CD14-positive monocyte (primary cell): Measurements from ENCODE around the gene MYO7A. TPM values are rescaled to one million over a fixed set of nuclear protein-coding genes. Genes with fewer than 3 reads are reported as not detected.

ENCODE experiments used
- DNase-seq, 3 donors: peaks; one replicate each; pipeline ENCODE4 v3.0.0-alpha.2; 2011 to 2022
- H2AFZ ChIP-seq: 2 replicates; pipeline ENCODE4 v1.6.0; 2012; ENCODE audit warnings: mild to moderate bottlenecking, low read depth, low read length, inconsistent platforms; ENCODE audit not compliant: insufficient read depth, poor library complexity, severe bottlenecking
- H3K27ac ChIP-seq, 2 donors: 1 replicate in 1 of 2; 2 replicates in 1 of 2; pipeline ENCODE4 v1.5.1; 2012 to 2013; ENCODE audit warnings: low read length in 2 of 2, control low read depth in 1 of 2, inconsistent platforms in 1 of 2, low read depth in 1 of 2, mild to moderate bottlenecking in 1 of 2
- H3K27me3 ChIP-seq, 2 donors: one replicate each; pipeline versions ENCODE4 v1.6.0 to v1.6.1; 2011 to 2013; ENCODE audit warnings: low read length in 2 of 2; ENCODE audit not compliant: control insufficient read depth in 2 of 2, insufficient read depth in 2 of 2
- H3K36me3 ChIP-seq, 2 donors: replicated peaks in 1 of 2; 1 replicate in 1 of 2; 2 replicates in 1 of 2; pipeline versions ENCODE4 v1.5.1 to v1.6.1; 2012 to 2013; ENCODE audit warnings: low read length in 2 of 2, control low read depth in 1 of 2, inconsistent platforms in 1 of 2, mild to moderate bottlenecking in 1 of 2; ENCODE audit not compliant: insufficient read depth in 2 of 2, control insufficient read depth in 1 of 2
- H3K4me1 ChIP-seq, 2 donors: 1 replicate in 1 of 2; 2 replicates in 1 of 2; pipeline versions ENCODE4 v1.5.1 to v1.6.1; 2012 to 2013; ENCODE audit warnings: low read length in 2 of 2, control low read depth in 1 of 2, inconsistent platforms in 1 of 2, mild to moderate bottlenecking in 1 of 2, moderate library complexity in 1 of 2; ENCODE audit not compliant: insufficient read depth in 2 of 2, control insufficient read depth in 1 of 2
- H3K4me2 ChIP-seq: replicated peaks from 2 replicates; pipeline ENCODE3; 2012; ENCODE audit warnings: low read length, moderate library complexity, mild to moderate bottlenecking; ENCODE audit not compliant: poor library complexity, severe bottlenecking; ENCODE audit errors: extremely low read depth
- H3K4me3 ChIP-seq, 3 experiments: fragments of 200-600 bp in 1 of 3; sonication (generic) in 1 of 3; replicated peaks in 1 of 3; 1 replicate in 2 of 3; 2 replicates in 1 of 3; pipeline ENCODE4 v1.5.1; 2011 to 2013; ENCODE audit warnings: low read length in 3 of 3, mild to moderate bottlenecking in 3 of 3, control low read depth in 2 of 3, low read depth in 2 of 3, inconsistent platforms in 1 of 3, moderate library complexity in 1 of 3
- H3K79me2 ChIP-seq: 2 replicates; pipeline ENCODE4 v1.6.0; 2012; ENCODE audit warnings: mild to moderate bottlenecking, control low read depth, inconsistent platforms, low read length, moderate library complexity; ENCODE audit not compliant: insufficient read depth
- H3K9ac ChIP-seq: 2 replicates; pipeline ENCODE4 v1.6.0; 2017; ENCODE audit warnings: low read length, mild to moderate bottlenecking; ENCODE audit not compliant: insufficient read depth, poor library complexity, severe bottlenecking
- H3K9me3 ChIP-seq, 2 donors: replicated peaks in 1 of 2; 1 replicate in 1 of 2; 2 replicates in 1 of 2; pipeline versions ENCODE4 v1.5.1 to v1.6.1; 2012 to 2013; ENCODE audit warnings: low read length in 2 of 2, control low read depth in 1 of 2; ENCODE audit not compliant: control insufficient read depth in 1 of 2, insufficient read depth in 1 of 2
- H4K20me1 ChIP-seq: 2 replicates; pipeline ENCODE4 v1.6.0; 2012; ENCODE audit warnings: mild to moderate bottlenecking, low read length, control low read depth, moderate library complexity; ENCODE audit not compliant: insufficient read depth
- H3K27ac Mint-ChIP-seq, 7 donors: one replicate each; pipeline ENCODE4 v1.8.0; 2020; ENCODE audit warnings: mild to moderate bottlenecking in 7 of 7, mixed read lengths in 7 of 7, moderate library complexity in 6 of 7, inconsistent platforms in 2 of 7
- H3K27me3 Mint-ChIP-seq, 3 donors: one replicate each; pipeline ENCODE4 v1.8.0; 2021 to 2022; ENCODE audit warnings: low read depth in 3 of 3, mild to moderate bottlenecking in 3 of 3, mixed read lengths in 3 of 3, moderate library complexity in 3 of 3, inconsistent platforms in 1 of 3
- H3K36me3 Mint-ChIP-seq, 2 donors: one replicate each; pipeline ENCODE4 v1.8.0; 2020; ENCODE audit warnings: mixed read lengths in 2 of 2, inconsistent platforms in 1 of 2, mild to moderate bottlenecking in 1 of 2
- H3K4me1 Mint-ChIP-seq: one replicate; pipeline ENCODE4 v1.8.0; 2020; ENCODE audit warnings: mild to moderate bottlenecking, mixed read lengths
- H3K4me3 Mint-ChIP-seq, 2 donors: one replicate each; pipeline ENCODE4 v1.8.0; 2020; ENCODE audit warnings: mild to moderate bottlenecking in 2 of 2, mixed read lengths in 2 of 2, moderate library complexity in 1 of 2
- H3K9me3 Mint-ChIP-seq, 7 donors: one replicate each; pipeline ENCODE4 v1.8.0; 2020 to 2022; ENCODE audit warnings: mixed read lengths in 7 of 7, mild to moderate bottlenecking in 6 of 7, moderate library complexity in 6 of 7, inconsistent platforms in 2 of 7
- CTCF ChIP-seq: fragments of 200-600 bp; IDR thresholded peaks from one replicate; pipeline ENCODE4 v1.8.0; 2022; ENCODE audit warnings: antibody characterized with exemption, mild to moderate bottlenecking
- WGBS: methylation state at CpG from one replicate; pipeline ENCODE4 v1.1.5; 2013; ENCODE audit warnings: missing lambda C conversion rate; ENCODE audit not compliant: insufficient coverage; 5-methylcytosine and 5-hydroxymethylcytosine counted together
- intact Hi-C, 2 donors: fragments of 100-400 bp; cut with micrococcal nuclease; formaldehyde crosslinking; loops; one replicate each; pipeline versions ENCODE4 v1.15.0 to v1.15.1; 2023
- polyA plus RNA-seq, 3 donors: library from polyadenylated mRNA; depleted of rRNA in 1 of 3; unstranded in 2 of 3; stranded (reverse) in 1 of 3; fragments of 300-500 nt in 2 of 3; fragments of >200 nt in 1 of 3; fragmentation: Illumina TruSeq in 2 of 3; gene quantifications; 1 replicate in 2 of 3; 2 replicates in 1 of 3; pipeline ENCODE4 v1.2.3, GENCODE V29; 2012 to 2021

The MYO7A gene
- polyA plus RNA-seq, 3 donors, result 3.5 to 7.8 (median 3.6) TPM

GRCh38 chr11:77159219-77159936 is 31.3 kb downstream of the MYO7A start:
- H3K9ac ChIP-seq, result no peak overlapping the region
- Mint-ChIP-seq H3K36me3 (no peaks in the 10 kb centered on the region), H3K9me3 (peaks cover 0 to 3% (median 0%) of the 10 kb centered on the region in 7 donors), H3K27ac (no peak overlapping the region), H3K4me1 (no peaks in the 10 kb centered on the region), H3K4me3 (no peak overlapping the region), H3K27me3 (peaks cover 2 to 5% (median 2%) of the 10 kb centered on the region in 3 donors)
- intact Hi-C loops, result no loop called here
- no peak overlapping the region for H3K27ac ChIP-seq
- 38% methylated on average over 1 of the region's 4 CpGs for WGBS
- no peaks in the 10 kb centered on the region for H3K9me3 ChIP-seq
- H3K4me3 ChIP-seq, result no peak overlapping the region
- no peaks in the 10 kb centered on the region for H3K4me1 ChIP-seq
- no peak overlapping the region for H2AFZ ChIP-seq
- no peaks in the 10 kb centered on the region for H4K20me1 ChIP-seq
- H3K79me2 ChIP-seq, result no peaks in the 10 kb centered on the region
- no peak overlapping the region for H3K4me2 ChIP-seq
- H3K27me3 ChIP-seq, result no peaks in the 10 kb centered on the region
- TF ChIP-seq CTCF, result no peak
- DNase-seq, result no peak
- no peaks in the 10 kb centered on the region for H3K36me3 ChIP-seq

- no peaks in the 10 kb centered on the region for H3K9me3 ChIP-seq
- no peak overlapping the region for H3K27ac Mint-ChIP-seq
- intact Hi-C loops, result no loop called here
- no peak for DNase-seq
- no peak overlapping the region for H3K27ac ChIP-seq
- 95% methylated on average over 20 of the region's 20 CpGs for WGBS
- H3K4me3 ChIP-seq, result no peak overlapping the region
- H3K9ac ChIP-seq, result no peak overlapping the region
- H3K79me2 ChIP-seq, result no peaks in the 10 kb centered on the region
- H3K4me1 Mint-ChIP-seq, result no peaks in the 10 kb centered on the region
- H3K4me1 ChIP-seq, result no peaks in the 10 kb centered on the region
- no peak for TF ChIP-seq CTCF
- H3K27me3 ChIP-seq, result no peaks in the 10 kb centered on the region
- H3K36me3 ChIP-seq, result no peaks in the 10 kb centered on the region
- H3K27me3 Mint-ChIP-seq, result peaks cover 0 to 5% (median 3%) of the 10 kb centered on the region in 3 donors
- peaks cover 0 to 3% (median 0%) of the 10 kb centered on the region in 7 donors for H3K9me3 Mint-ChIP-seq
- no peak overlapping the region for H3K4me2 ChIP-seq
- H3K36me3 Mint-ChIP-seq, result no peaks in the 10 kb centered on the region
- no peaks in the 10 kb centered on the region for H4K20me1 ChIP-seq
- H2AFZ ChIP-seq, result no peak overlapping the region
- no peak overlapping the region for H3K4me3 Mint-ChIP-seq
Observed at GRCh38 chr11:77159937-77160495, 32.0 kb downstream of the MYO7A start.
